ENCODE measurements around the gene SLC24A4.

The SLC24A4 gene

GRCh38 chr14:92542766-92543554, 220.0 kb downstream of the SLC24A4 start:
- no peak for TF ChIP-seq CTCF (IDR thresholded peaks at IDR 0.05; ENCODE audit: control insufficient read depth, insufficient read depth, low read depth, low read length, missing control alignments)
- DNase-seq (ENCODE audit: low read depth) = peak; percentile 11

GRCh38 chr14:92544051-92544720, 221.2 kb downstream of the SLC24A4 start:
- DNase-seq (ENCODE audit: low read depth) = no peak
- no peak overlapping the region for H3K4me3 ChIP-seq (ENCODE audit: control insufficient read depth, low read depth, low read length)
- no peak for TF ChIP-seq CTCF (IDR thresholded peaks at IDR 0.05; ENCODE audit: control insufficient read depth, insufficient read depth, low read depth, low read length, missing control alignments)

More at GRCh38 chr14:92542766-92543554, 220.0 kb downstream of the SLC24A4 start:
- H3K4me3 ChIP-seq (ENCODE audit: control insufficient read depth, low read depth, low read length) = no peak overlapping the region

- no peak for DNase-seq (ENCODE audit: low read depth)
- no peak overlapping the region for H3K4me3 ChIP-seq (ENCODE audit: control insufficient read depth, low read depth, low read length)
- TF ChIP-seq CTCF (IDR thresholded peaks at IDR 0.05; ENCODE audit: control insufficient read depth, insufficient read depth, low read depth, low read length, missing control alignments) = no peak
Observed at GRCh38 chr14:92546347-92547053, 223.5 kb downstream of the SLC24A4 start.

GRCh38 chr14:92549105-92549858, 226.3 kb downstream of the SLC24A4 start:
- H3K4me3 ChIP-seq (ENCODE audit: control insufficient read depth, low read depth, low read length) = no peak overlapping the region
- TF ChIP-seq CTCF (IDR thresholded peaks at IDR 0.05; ENCODE audit: control insufficient read depth, insufficient read depth, low read depth, low read length, missing control alignments) = no peak
- no peak for DNase-seq (ENCODE audit: low read depth)

- no peak for DNase-seq (ENCODE audit: low read depth)
- H3K4me3 ChIP-seq (ENCODE audit: control insufficient read depth, low read depth, low read length) = no peak overlapping the region
- no peak for TF ChIP-seq CTCF (IDR thresholded peaks at IDR 0.05; ENCODE audit: control insufficient read depth, insufficient read depth, low read depth, low read length, missing control alignments)
Observed at GRCh38 chr14:92549859-92550230, 226.9 kb downstream of the SLC24A4 start.
